ENCODE measurements around the gene HAUS8.

DNA sequence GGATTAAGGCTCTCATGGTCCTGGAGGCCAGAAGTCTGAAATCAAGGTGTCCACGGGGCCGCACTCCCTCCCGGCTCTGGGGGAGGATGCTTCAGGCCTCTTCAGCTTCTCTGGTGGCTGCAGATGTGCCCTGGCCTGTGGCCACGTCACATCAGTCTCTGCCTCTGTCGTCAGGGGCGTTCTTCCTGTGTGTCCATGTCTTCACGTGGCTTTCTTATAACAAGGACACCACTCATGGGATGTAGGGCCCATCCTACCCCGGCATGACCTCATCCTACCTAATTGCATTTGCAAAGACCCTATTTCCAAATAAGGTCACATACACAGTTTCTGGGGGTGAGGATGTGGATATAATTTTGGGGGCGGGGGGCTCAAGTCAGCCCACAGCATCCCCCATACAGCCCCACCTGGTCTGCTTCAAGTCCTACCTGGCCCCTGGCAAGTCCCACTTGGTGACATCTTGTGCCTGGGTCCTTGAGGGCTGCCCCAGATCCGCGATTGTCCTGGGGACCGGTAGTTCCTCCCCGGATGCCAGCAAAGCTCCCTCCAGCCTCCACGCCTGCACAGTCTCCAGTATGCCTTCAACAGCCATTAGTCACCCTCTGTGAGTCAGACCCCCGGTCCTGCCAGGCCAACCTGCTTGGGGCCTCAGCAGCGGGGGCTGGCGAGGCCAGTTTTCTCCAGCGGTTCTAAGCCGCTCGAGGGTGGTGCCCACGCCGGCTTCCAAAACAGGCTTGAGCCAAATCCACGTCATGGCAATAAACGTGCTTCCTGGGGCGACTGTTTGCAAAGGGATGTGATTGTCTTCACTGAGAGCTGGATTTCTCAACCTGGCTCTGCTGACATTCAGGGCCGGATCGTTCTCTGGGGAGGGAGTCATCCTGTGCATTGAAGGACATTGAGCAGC, 32.5 kb upstream of the HAUS8 start:
- TF ChIP-seq, protein P1, sequence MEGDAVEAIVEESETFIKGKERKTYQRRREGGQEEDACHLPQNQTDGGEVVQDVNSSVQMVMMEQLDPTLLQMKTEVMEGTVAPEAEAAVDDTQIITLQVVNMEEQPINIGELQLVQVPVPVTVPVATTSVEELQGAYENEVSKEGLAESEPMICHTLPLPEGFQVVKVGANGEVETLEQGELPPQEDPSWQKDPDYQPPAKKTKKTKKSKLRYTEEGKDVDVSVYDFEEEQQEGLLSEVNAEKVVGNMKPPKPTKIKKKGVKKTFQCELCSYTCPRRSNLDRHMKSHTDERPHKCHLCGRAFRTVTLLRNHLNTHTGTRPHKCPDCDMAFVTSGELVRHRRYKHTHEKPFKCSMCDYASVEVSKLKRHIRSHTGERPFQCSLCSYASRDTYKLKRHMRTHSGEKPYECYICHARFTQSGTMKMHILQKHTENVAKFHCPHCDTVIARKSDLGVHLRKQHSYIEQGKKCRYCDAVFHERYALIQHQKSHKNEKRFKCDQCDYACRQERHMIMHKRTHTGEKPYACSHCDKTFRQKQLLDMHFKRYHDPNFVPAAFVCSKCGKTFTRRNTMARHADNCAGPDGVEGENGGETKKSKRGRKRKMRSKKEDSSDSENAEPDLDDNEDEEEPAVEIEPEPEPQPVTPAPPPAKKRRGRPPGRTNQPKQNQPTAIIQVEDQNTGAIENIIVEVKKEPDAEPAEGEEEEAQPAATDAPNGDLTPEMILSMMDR (IDR thresholded peaks at IDR 0.05; ENCODE audit: insufficient read depth, low read length, poor library complexity, severe bottlenecking), result no peak
- TF ChIP-seq EZH2phosphoT487 (conservative IDR thresholded peaks at IDR 0.05; ENCODE audit: low read length), result no peak
